Right lobe of liver (tissue), 4 donors: ENCODE results near the gene JADE1.

Experiments
- CTCF ChIP-seq, 4 donors: fragments of 200-600 bp in 3 of 4; fragments of 450-650 bp in 1 of 4; IDR thresholded peaks; one replicate each; pipeline versions ENCODE4 v1.5.1 to v1.8.0; 2016 to 2022; ENCODE audit warnings: antibody characterized with exemption in 4 of 4, mild to moderate bottlenecking in 2 of 4
- POLR2A ChIP-seq: fragments of 450-650 bp; IDR thresholded peaks from one replicate; pipeline ENCODE4 v1.6.1; 2017; ENCODE audit warnings: antibody characterized with exemption, mild to moderate bottlenecking
- donor health status: DM: no; HTN: no; CAD: no.
- donor health status: DM: no; HTN: no; CAD: no.
- donor health status: DM: no; HTN: yes; CAD: no.

- TF ChIP-seq CTCF (IDR thresholded peaks at IDR 0.05) (no peak), POLR2A (no peak)
These were observed 60.4 kb downstream of the JADE1 start for GRCh38 chr4:128869776-128870509.
